Muscle of leg (tissue), 11 donors: Measurements from ENCODE around the gene IFITM5. TPM values are rescaled to one million over a fixed set of nuclear protein-coding genes. Genes with fewer than 3 reads are reported as not detected.

Experiments used
- DNase-seq: peaks from one replicate; pipeline ENCODE4 v3.0.0; 2013
- H3K27ac ChIP-seq: one replicate; pipeline ENCODE4 v1.5.1; 2013; ENCODE audit warnings: mild to moderate bottlenecking, low read length, control low read depth
- H3K27me3 ChIP-seq: one replicate; pipeline ENCODE4 v1.6.1; 2013; ENCODE audit warnings: low read length; ENCODE audit not compliant: control insufficient read depth, insufficient read depth
- H3K36me3 ChIP-seq: one replicate; pipeline ENCODE4 v1.6.1; 2013; ENCODE audit warnings: low read length; ENCODE audit not compliant: control insufficient read depth, insufficient read depth
- H3K4me1 ChIP-seq: one replicate; pipeline ENCODE4 v1.6.1; 2013; ENCODE audit warnings: low read length; ENCODE audit not compliant: control insufficient read depth, insufficient read depth
- H3K4me3 ChIP-seq: one replicate; pipeline ENCODE4 v1.5.1; 2013; ENCODE audit warnings: low read length, control low read depth
- H3K9me3 ChIP-seq: replicated peaks from 2 replicates; pipeline ENCODE4 v1.6.1; 2013; ENCODE audit warnings: low read depth, low read length; ENCODE audit not compliant: control insufficient read depth
- WGBS: methylation state at CpG from one replicate; pipeline ENCODE4 v1.1.5; 2013; ENCODE audit warnings: missing lambda C conversion rate; ENCODE audit not compliant: insufficient coverage; 5-methylcytosine and 5-hydroxymethylcytosine counted together
- polyA plus RNA-seq, 8 donors: library from polyadenylated mRNA; unstranded; fragments of 120-200 nt; gene quantifications; one replicate each; pipeline versions ENCODE4 v1.2.1 to v1.2.3, GENCODE V29; 2013; ENCODE audit warnings: inconsistent platforms in 1 of 8, low replicate concordance in 1 of 8; ENCODE audit not compliant: insufficient read length in 8 of 8, insufficient read depth in 1 of 8
- total RNA-seq: library from RNA; stranded (reverse); fragments of 120-200 nt; gene quantifications from one replicate; pipeline ENCODE4 v1.2.4, GENCODE V29; 2013

IFITM5 gene
- total and polyA plus RNA-seq, 9 donors: not detected

DNA sequence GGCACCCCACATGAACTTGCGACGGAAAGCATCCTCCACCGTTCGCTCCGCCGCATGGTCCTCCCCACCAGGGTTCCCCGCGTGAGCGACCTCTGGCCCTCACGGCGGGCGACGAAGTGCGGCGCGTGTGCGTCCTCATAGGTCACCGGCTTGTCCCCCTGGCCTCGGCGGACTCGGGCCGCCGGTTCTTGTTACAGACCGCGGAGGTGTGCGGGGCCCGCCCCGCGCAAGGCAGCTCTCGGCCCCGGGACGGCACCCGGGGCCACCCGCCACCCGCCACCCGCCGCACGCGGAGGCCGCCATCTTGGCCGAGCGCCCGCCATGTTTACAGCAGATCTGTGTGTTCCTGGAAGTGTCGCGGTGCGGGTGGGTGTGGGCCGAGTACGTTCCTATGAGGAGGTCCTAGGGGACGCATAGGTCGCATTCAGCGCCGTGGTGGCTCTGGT is 4.8 kb upstream of the IFITM5 start:
- H3K27ac ChIP-seq: no peak overlapping the region
- peaks cover 11% of the 10 kb centered on the region for H3K27me3 ChIP-seq
- peaks cover 37% of the 10 kb centered on the region for H3K4me1 ChIP-seq
- H3K36me3 ChIP-seq: no peaks in the 10 kb centered on the region
- H3K4me3 ChIP-seq: no peak overlapping the region
- no peaks in the 10 kb centered on the region for H3K9me3 ChIP-seq
- 86% methylated on average over 52 of the region's 52 CpGs for WGBS
- DNase-seq: no peak

- DNase-seq: no peak
- peaks cover 11% of the 10 kb centered on the region for H3K27me3 ChIP-seq
- 89% methylated on average over 6 of the region's 12 CpGs for WGBS
- no peaks in the 10 kb centered on the region for H3K36me3 ChIP-seq
- no peaks in the 10 kb centered on the region for H3K9me3 ChIP-seq
- H3K4me1 ChIP-seq: peaks cover 33% of the 10 kb centered on the region
- no peak overlapping the region for H3K27ac ChIP-seq
- H3K4me3 ChIP-seq: no peak overlapping the region
Observed at GRCh38 chr11:303363-303762, 4.0 kb upstream of the IFITM5 start.

DNA sequence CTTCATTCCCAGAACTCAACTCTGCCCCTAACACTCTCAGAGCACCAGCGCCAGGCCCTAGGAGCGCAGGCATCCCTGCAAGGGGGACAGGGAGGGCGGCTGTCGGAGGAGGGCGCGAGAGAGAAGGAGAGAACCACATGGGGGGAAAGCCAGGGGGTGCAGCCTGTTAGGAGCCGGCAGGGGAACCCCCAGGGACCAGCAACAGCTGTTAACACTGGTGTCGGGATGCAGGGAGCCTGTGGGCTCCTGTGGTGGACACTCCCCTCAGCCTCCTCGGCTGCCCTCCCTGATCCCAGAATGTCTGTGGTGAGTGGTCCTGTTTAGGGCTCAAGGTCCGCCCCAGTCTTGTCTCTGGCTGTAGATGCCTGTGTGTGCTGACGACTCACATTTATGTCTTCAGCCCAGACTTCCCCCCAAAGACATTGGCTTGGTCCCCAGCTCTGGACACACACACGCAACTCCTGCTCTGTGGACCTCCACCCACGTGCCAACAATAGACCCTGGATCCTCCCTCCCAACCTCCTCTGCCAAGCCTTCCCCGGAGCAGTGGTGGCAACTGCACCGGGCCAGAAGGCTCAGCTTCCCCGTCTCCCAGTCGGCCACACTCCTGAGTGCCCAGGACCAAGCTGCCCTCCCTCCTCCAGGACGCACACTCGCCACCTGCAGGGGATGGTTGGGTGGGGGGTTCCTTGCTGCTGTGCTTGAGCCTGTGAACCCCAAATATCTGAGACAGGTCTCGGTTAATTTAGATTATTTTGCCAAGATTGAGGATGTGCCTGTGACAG is 817 bp upstream of the IFITM5 start:
- Histone ChIP-seq H3K27ac (no peak overlapping the region), H3K27me3 (peaks cover 13% of the 10 kb centered on the region), H3K4me1 (peaks cover 16% of the 10 kb centered on the region), H3K36me3 (no peaks in the 10 kb centered on the region), H3K4me3 (no peak overlapping the region), H3K9me3 (no peaks in the 10 kb centered on the region)
- 16% methylated on average over 9 of the region's 20 CpGs for WGBS
- DNase-seq: no peak

DNA sequence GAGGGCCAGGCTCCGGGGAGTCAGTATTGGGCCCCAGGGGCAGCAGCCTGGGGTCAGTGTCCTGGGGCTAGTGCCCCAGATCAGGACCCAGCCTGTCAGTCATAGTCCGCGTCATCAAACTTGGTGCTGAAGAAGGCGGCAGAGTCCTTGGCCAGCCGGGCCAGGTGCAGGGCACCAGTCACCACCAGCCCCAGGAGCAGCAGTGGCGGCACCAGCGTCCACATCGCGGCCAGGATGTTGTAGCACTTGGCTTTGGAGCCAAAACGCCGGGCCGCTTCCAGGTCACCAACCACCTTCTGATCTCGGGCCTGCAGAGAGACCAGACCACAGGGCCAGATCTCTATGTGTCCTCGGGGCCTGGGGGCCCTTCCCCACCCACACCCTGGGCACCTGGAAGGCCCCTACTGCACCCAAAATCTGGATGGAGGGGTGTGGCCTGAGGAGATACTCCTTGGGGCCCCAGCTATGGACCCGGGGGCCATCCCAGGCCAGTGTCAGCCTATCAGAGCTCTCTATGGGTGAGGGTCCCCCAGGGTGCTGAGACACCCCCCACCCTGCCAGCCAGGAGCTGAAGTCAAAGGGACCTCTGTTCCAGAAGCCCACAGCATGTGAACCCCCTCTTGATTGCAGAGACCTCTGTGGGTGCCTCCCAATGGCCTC is 790 bp downstream of the IFITM5 start:
- Histone ChIP-seq H3K27me3 (peaks cover 13% of the 10 kb centered on the region), H3K4me1 (peaks cover 15% of the 10 kb centered on the region), H3K36me3 (peaks cover 6% of the 10 kb centered on the region), H3K9me3 (no peaks in the 10 kb centered on the region), H3K4me3 (no peak overlapping the region), H3K27ac (no peak overlapping the region)
- 78% methylated on average over 13 of the region's 15 CpGs for WGBS
- DNase-seq: no peak

DNA sequence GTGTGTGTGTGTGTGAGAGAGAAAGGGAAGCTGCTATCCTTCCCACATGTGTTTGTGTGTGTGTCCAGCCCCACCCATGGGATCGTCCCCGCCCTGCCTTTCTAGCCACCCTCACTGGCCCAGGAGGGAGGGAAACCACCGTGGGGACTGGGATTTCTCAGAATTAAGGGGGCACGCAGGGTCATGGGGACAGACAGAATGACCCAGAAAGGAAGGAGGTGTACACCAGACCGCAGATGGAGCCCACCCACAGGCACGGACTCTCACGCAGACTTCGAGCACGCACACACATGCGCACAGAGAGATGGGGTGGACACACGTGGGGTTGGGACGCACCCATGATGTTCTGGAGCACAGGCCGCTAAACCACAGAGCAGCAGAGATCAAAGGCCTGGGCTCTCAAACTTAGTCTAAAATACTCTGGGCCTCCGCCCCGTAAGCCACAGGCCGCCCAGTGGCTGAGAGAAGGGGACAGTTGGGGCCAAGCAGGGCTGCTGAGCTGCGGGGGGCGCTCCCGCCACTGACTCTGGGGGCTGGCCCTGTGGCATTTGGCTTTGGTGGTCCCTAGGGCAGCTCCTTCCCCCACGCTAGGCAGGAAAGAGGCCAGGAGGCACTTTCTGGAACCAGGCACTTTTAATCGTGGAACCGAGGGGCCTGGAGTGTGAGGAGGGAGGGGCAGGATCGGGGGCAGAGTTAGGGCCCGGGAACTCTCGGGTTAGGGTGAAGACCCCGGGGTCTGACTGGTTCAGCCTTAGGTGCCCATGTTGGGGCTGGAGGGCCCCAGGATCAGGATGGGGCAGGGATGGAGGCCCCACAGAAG is 1.5 kb downstream of the IFITM5 start:
- peaks cover 6% of the 10 kb centered on the region for H3K36me3 ChIP-seq
- peaks cover 13% of the 10 kb centered on the region for H3K27me3 ChIP-seq
- H3K27ac ChIP-seq: no peak overlapping the region
- H3K4me3 ChIP-seq: no peak overlapping the region
- DNase-seq: peak; percentile 55
- H3K4me1 ChIP-seq: peaks cover 15% of the 10 kb centered on the region
- H3K9me3 ChIP-seq: no peaks in the 10 kb centered on the region
- WGBS: 40% methylated on average over 16 of the region's 26 CpGs

DNA sequence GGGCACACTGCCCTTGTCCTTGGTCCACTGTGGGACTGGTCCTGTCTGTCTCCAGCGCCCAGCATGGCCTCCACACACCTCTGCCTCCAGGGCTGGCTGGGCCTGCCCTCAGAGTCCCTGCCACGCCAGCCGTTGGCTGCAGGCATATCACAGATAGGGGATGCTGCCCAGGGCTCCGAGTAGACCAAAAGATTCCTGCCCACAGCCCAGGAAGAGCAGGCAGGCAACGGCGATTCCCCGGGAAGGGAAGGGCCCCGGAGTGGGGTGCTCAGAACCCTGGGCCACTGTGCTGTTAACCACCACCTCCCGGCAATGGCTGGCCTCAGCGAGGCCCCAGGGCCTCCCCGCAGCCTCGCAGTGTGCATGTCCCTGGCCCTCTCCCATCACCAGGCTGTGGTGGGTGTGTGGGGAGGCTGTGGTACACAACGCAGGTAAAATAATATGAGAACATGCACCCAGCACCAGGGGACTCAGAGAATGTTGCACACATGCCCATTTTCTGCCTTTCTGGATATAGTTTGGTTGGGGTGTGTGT is 2.2 kb downstream of the IFITM5 start:
- H3K27me3 ChIP-seq: peaks cover 13% of the 10 kb centered on the region
- no peaks in the 10 kb centered on the region for H3K9me3 ChIP-seq
- H3K27ac ChIP-seq: no peak overlapping the region
- H3K36me3 ChIP-seq: peaks cover 6% of the 10 kb centered on the region
- no peak for DNase-seq
- WGBS: 71% methylated on average over 7 of the region's 13 CpGs
- peaks cover 15% of the 10 kb centered on the region for H3K4me1 ChIP-seq
- no peak overlapping the region for H3K4me3 ChIP-seq

DNA sequence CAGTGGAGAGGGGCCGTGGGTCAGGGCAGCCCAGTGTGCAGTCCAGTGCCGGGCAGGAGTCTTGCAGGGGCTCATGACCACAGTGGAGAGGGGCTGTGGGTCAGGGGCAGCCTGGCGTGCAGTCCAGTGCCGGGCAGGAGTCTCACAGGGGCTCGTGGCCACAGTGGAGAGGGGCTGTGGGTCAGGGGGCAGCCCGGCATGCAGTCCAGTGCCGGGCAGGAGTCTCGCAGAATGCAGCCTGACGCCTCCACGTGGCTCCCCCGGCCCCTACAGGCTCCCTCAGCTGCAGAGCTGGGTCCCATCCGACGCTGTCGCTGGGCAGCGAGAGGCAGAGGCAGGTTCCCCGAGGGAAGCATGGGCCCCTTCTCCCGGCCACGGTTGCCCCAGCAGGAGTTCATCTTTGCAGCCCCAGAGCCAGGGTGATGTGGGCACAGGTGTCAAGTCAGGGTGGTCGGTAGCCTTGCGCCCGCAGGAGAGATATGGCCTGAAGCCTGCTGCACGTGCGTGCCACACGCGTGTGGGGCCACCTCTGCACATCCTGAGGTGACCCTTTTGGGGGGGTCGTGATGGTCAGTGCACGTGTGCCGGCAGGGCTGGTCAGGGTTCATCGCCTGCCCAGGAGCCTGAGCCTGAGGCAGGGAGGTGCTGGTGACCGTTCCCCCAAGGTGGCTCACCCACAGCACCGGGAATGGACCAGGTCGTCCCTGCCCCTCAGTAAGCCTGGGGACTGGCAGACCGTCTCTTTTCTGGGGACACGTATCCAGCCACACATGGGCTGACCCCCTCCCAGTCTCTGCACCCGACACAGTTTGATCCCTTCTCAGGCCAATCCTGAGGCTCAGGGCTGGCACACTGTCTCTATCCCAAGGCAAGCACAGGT is 2.9 kb downstream of the IFITM5 start:
- H3K27me3 ChIP-seq: peaks cover 13% of the 10 kb centered on the region
- no peak for DNase-seq
- WGBS: 77% methylated on average over 35 of the region's 35 CpGs
- H3K4me1 ChIP-seq: peaks cover 15% of the 10 kb centered on the region
- H3K36me3 ChIP-seq: peaks cover 6% of the 10 kb centered on the region
- H3K4me3 ChIP-seq: no peak overlapping the region
- no peaks in the 10 kb centered on the region for H3K9me3 ChIP-seq
- H3K27ac ChIP-seq: no peak overlapping the region

GRCh38 chr11:295351-296170 is 3.8 kb downstream of the IFITM5 start:
- DNase-seq: no peak

GRCh38 chr11:294780-295179 is 4.5 kb downstream of the IFITM5 start:
- Histone ChIP-seq H3K9me3 (no peaks in the 10 kb centered on the region), H3K27me3 (peaks cover 3% of the 10 kb centered on the region), H3K27ac (no peak overlapping the region), H3K4me1 (peaks cover 15% of the 10 kb centered on the region), H3K4me3 (no peak overlapping the region), H3K36me3 (peaks cover 6% of the 10 kb centered on the region)
- WGBS: 83% methylated on average over 15 of the region's 16 CpGs
- DNase-seq: no peak

More at GRCh38 chr11:295351-296170, 3.8 kb downstream of the IFITM5 start:
- H3K4me1 ChIP-seq: peaks cover 15% of the 10 kb centered on the region
- peaks cover 6% of the 10 kb centered on the region for H3K36me3 ChIP-seq
- WGBS: 56% methylated on average over 24 of the region's 26 CpGs
- peaks cover 11% of the 10 kb centered on the region for H3K27me3 ChIP-seq
- H3K27ac ChIP-seq: no peak overlapping the region
- H3K4me3 ChIP-seq: no peak overlapping the region
- no peaks in the 10 kb centered on the region for H3K9me3 ChIP-seq
